HCT116 (cell line): ENCODE data around the gene DMBX1. TPM values are rescaled to one million over a fixed set of nuclear protein-coding genes. Genes with fewer than 3 reads are reported as not detected.

Experiments used
- ATAC-seq: fragments of 200-7000 bp; cut with Tn5 transposase; 2 replicates; pipeline ENCODE4 v1.9.1; 2020; ENCODE audit warnings: mild to moderate bottlenecking, moderate library complexity
- BruUV-seq: library from RNA; stranded (reverse); fragments of 400-500 nt; replicated peaks from 2 replicates; lab custom pipeline; 2021; lab: Mats Ljungman, UMichigan
- CTCF ChIA-PET: fragments of 300-600 bp; sonication (Branson Sonifier 250); formaldehyde crosslinking; loops from one replicate; lab custom pipeline; 2021; ENCODE audit warnings: antibody characterized with exemption; lab: Charles Lee
- POLR2A ChIA-PET: fragments of 300-600, 350-600 bp; sonication (Branson Sonifier 250); formaldehyde crosslinking; loops from one replicate; lab custom pipeline; 2021; ENCODE audit warnings: antibody characterized with exemption; lab: Charles Lee
- RAD21 ChIA-PET, 2 experiments: fragments of 300-600 bp; sonication (Branson Sonifier 250); formaldehyde crosslinking; loops; one replicate each; lab custom pipeline; 2023; ENCODE audit warnings: low total read pairs in 2 of 2; ENCODE audit not compliant: uncharacterized antibody in 2 of 2, unreplicated experiment in 2 of 2, low non-redundant PET in 1 of 2; lab: Charles Lee
- DNase-seq: peaks from one replicate; pipeline ENCODE4 v3.0.0-alpha.2; 2010; ENCODE audit warnings: low read depth, low spot score
- H2AFZ ChIP-seq: fragments of 200-600 bp; shearing (Covaris generic), sonication (generic); 2 replicates; pipeline ENCODE4 v1.6.1; 2017; ENCODE audit warnings: low read depth, mixed run types, mixed read lengths, antibody characterized with exemption, low read length; ENCODE audit not compliant: poor library complexity, severe bottlenecking
- H3K27ac ChIP-seq: 2 replicates; pipeline ENCODE4 v1.5.1; 2012; ENCODE audit warnings: low read depth, low read length
- H3K27me3 ChIP-seq: fragments of 200-600 bp; sonication (generic); 2 replicates; pipeline ENCODE4 v1.6.1; 2016; ENCODE audit warnings: mixed run types, low read length, mixed read lengths; ENCODE audit not compliant: insufficient read depth
- H3K36me3 ChIP-seq, 2 experiments: fragments of 200-500 bp in 1 of 2; fragments of 200-600 bp in 1 of 2; sonication (Bioruptor generic) in 1 of 2; sonication (generic) in 1 of 2; 2 replicates each; pipeline versions ENCODE4 v1.5.1 to v1.6.1; 2014 to 2016; ENCODE audit warnings: low read length in 2 of 2, inconsistent platforms in 1 of 2, mixed read lengths in 1 of 2, mixed run types in 1 of 2; ENCODE audit not compliant: insufficient read depth in 2 of 2, control insufficient read depth in 1 of 2
- H3K4me1 ChIP-seq, 2 experiments: fragments of 200-600 bp in 1 of 2; sonication (generic) in 1 of 2; 2 replicates each; pipeline versions ENCODE4 v1.5.1 to v1.6.1; 2012 to 2017; ENCODE audit warnings: low read length in 2 of 2, inconsistent platforms in 1 of 2, mild to moderate bottlenecking in 1 of 2, mixed read lengths in 1 of 2, mixed run types in 1 of 2, moderate library complexity in 1 of 2; ENCODE audit not compliant: insufficient read depth in 2 of 2, control insufficient read depth in 1 of 2
- H3K4me2 ChIP-seq: fragments of 200-600 bp; sonication (generic); 2 replicates; pipeline ENCODE4 v1.6.1; 2017; ENCODE audit warnings: mixed run types, low read length, mixed read lengths
- H3K4me3 ChIP-seq, 2 experiments: fragments of 200-600 bp in 1 of 2; sonication (generic) in 1 of 2; replicated peaks in 1 of 2; 2 replicates each; pipeline ENCODE4 v1.5.1; 2011 to 2016; ENCODE audit warnings: low read length in 2 of 2, control low read depth in 1 of 2, low read depth in 1 of 2, mild to moderate bottlenecking in 1 of 2, mixed read lengths in 1 of 2, mixed run types in 1 of 2
- H3K79me2 ChIP-seq: fragments of 200-600 bp; sonication (generic); 2 replicates; pipeline ENCODE4 v1.6.1; 2017; ENCODE audit warnings: mild to moderate bottlenecking, mixed run types, low read length, moderate library complexity, mixed read lengths; ENCODE audit not compliant: insufficient read depth
- H3K9ac ChIP-seq: fragments of 200-600 bp; sonication (generic); 2 replicates; pipeline ENCODE4 v1.6.1; 2016; ENCODE audit warnings: low read length, mixed read lengths
- H3K9me2 ChIP-seq: fragments of 200-600 bp; sonication (generic), shearing (Covaris generic); 2 replicates; pipeline ENCODE4 v1.6.1; 2017; ENCODE audit warnings: mixed run types, mild to moderate bottlenecking, moderate library complexity; ENCODE audit not compliant: insufficient read depth
- H3K9me3 ChIP-seq, 2 experiments: fragments of 200-500 bp in 1 of 2; fragments of 200-600 bp in 1 of 2; sonication (Bioruptor generic) in 1 of 2; sonication (generic) in 1 of 2; 2 replicates each; pipeline ENCODE4 v1.6.1; 2014 to 2017; ENCODE audit warnings: low read length in 2 of 2, mixed read lengths in 2 of 2, inconsistent platforms in 1 of 2, low read depth in 1 of 2, mild to moderate bottlenecking in 1 of 2, mixed run types in 1 of 2, moderate library complexity in 1 of 2; ENCODE audit not compliant: control insufficient read depth in 1 of 2, insufficient read depth in 1 of 2
- H4K20me1 ChIP-seq: fragments of 200-600 bp; sonication (generic), shearing (Covaris generic); 2 replicates; pipeline ENCODE4 v1.6.1; 2017; ENCODE audit warnings: mixed run types, mild to moderate bottlenecking, moderate library complexity; ENCODE audit not compliant: insufficient read depth
- ELF1 ChIP-seq: IDR thresholded peaks from 2 replicates; pipeline ENCODE4 v1.6.1; 2012; ENCODE audit warnings: low read depth, borderline replicate concordance
- EZH2phosphoT487 ChIP-seq: fragments of 200-600 bp; IDR thresholded peaks from 2 replicates; pipeline ENCODE4 v1.6.1; 2018; ENCODE audit warnings: antibody characterized with exemption, borderline replicate concordance
- FOSL1 ChIP-seq: IDR thresholded peaks from 2 replicates; pipeline ENCODE4 v1.6.1; 2012; ENCODE audit warnings: low read depth
- JUND ChIP-seq: IDR thresholded peaks from 2 replicates; pipeline ENCODE4 v1.6.1; 2012
- MAX ChIP-seq: IDR thresholded peaks from 2 replicates; pipeline ENCODE4 v1.6.1; 2012
- POLR2AphosphoS5 ChIP-seq: IDR thresholded peaks from 2 replicates; pipeline ENCODE4 v1.6.1; 2011; ENCODE audit warnings: mild to moderate bottlenecking, low read depth, low read length, moderate library complexity
- REST ChIP-seq: IDR thresholded peaks from 2 replicates; pipeline ENCODE4 v1.6.1; 2012; ENCODE audit warnings: low read depth
- SP1 ChIP-seq: IDR thresholded peaks from 2 replicates; pipeline ENCODE4 v1.6.1; 2012; ENCODE audit warnings: low read depth
- TCF7L2 ChIP-seq: IDR thresholded peaks from 2 replicates; pipeline ENCODE4 v1.7.0; 2011; ENCODE audit warnings: borderline replicate concordance, inconsistent platforms; ENCODE audit not compliant: insufficient read depth, insufficient read length; ENCODE audit errors: extremely low read depth
- ZFX ChIP-seq: fragments of 450-650 bp; IDR thresholded peaks from 2 replicates; pipeline ENCODE4 v1.6.1; 2017
- ZNF274 ChIP-seq: fragments of 200-500 bp; sonication (Bioruptor generic); IDR thresholded peaks from 2 replicates; pipeline ENCODE4 v1.6.1; 2014; ENCODE audit warnings: mild to moderate bottlenecking, low read depth, low read length, inconsistent platforms
- intact Hi-C: fragments of 100-400 bp; cut with micrococcal nuclease; formaldehyde crosslinking; loops from 2 replicates; pipeline ENCODE4 v1.10.0; 2022
- total RNA-seq: library from RNA; stranded (reverse); gene quantifications from one replicate; pipeline ENCODE4 v1.2.1, GENCODE V29; 2021; ENCODE audit not compliant: unreplicated experiment
- TF ChIP-seq, protein P1 (sequence below), 3 experiments: fragments of 200-600 bp in 1 of 3; sonication (generic) in 1 of 3; IDR thresholded peaks in 2 of 3; conservative IDR thresholded peaks in 1 of 3; 2 replicates each; pipeline ENCODE4 v1.5.1; 2012 to 2017; ENCODE audit warnings: low read depth in 2 of 3, low read length in 2 of 3, antibody characterized with exemption in 1 of 3, borderline replicate concordance in 1 of 3, control low read depth in 1 of 3, mild to moderate bottlenecking in 1 of 3, mixed read lengths in 1 of 3, mixed run types in 1 of 3, moderate library complexity in 1 of 3; ENCODE audit not compliant: insufficient read depth in 1 of 3
- TF ChIP-seq, protein P2 (sequence below): IDR thresholded peaks from 2 replicates; pipeline ENCODE4 v1.6.1; 2012

Gene DMBX1
- total RNA-seq, 1 experiment from 2014 or later: 4.3 TPM

GRCh38 chr1:46510998-46511365, 21.3 kb downstream of the DMBX1 start:
- BruUV-seq: no TSS peak
- TF ChIP-seq ZNF274 (no peak), JUND (no peak), FOSL1 (no peak), ZFX (no peak), MAX (no peak), POLR2AphosphoS5 (no peak), SP1 (no peak), REST (no peak), TCF7L2 (no peak), EZH2phosphoT487 (no peak), ELF1 (no peak)
- TF ChIP-seq, protein P1, sequence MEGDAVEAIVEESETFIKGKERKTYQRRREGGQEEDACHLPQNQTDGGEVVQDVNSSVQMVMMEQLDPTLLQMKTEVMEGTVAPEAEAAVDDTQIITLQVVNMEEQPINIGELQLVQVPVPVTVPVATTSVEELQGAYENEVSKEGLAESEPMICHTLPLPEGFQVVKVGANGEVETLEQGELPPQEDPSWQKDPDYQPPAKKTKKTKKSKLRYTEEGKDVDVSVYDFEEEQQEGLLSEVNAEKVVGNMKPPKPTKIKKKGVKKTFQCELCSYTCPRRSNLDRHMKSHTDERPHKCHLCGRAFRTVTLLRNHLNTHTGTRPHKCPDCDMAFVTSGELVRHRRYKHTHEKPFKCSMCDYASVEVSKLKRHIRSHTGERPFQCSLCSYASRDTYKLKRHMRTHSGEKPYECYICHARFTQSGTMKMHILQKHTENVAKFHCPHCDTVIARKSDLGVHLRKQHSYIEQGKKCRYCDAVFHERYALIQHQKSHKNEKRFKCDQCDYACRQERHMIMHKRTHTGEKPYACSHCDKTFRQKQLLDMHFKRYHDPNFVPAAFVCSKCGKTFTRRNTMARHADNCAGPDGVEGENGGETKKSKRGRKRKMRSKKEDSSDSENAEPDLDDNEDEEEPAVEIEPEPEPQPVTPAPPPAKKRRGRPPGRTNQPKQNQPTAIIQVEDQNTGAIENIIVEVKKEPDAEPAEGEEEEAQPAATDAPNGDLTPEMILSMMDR (IDR thresholded peaks at IDR 0.05 in 2 of 3, conservative IDR thresholded peaks at IDR 0.05 in 1 of 3; ENCODE audit: borderline replicate concordance in 1 of 3, insufficient read depth in 1 of 3, low read depth in 2 of 3, low read length in 2 of 3): no peak
- TF ChIP-seq, protein P2, sequence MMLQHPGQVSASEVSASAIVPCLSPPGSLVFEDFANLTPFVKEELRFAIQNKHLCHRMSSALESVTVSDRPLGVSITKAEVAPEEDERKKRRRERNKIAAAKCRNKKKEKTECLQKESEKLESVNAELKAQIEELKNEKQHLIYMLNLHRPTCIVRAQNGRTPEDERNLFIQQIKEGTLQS: no peak
- H3K36me3 ChIP-seq: no peaks in the 10 kb centered on the region
- ChIA-PET POLR2A (no interaction called here), RAD21 (interaction anchor here in 1 of 2 experiments (0.6 kb wide), 1 partner anchor 18 kb away, joined by 4 read pairs; no protein-coding TSS in a partner anchor), CTCF (no interaction called here)
- intact Hi-C loops: no loop called here
- no peaks in the 10 kb centered on the region for H3K9me2 ChIP-seq
- H3K9ac ChIP-seq: no peak overlapping the region
- no peak overlapping the region for H3K4me3 ChIP-seq
- no peak for ATAC-seq
- no peak overlapping the region for H3K4me2 ChIP-seq
- H3K4me1 ChIP-seq: peaks cover 0 to 3% of the 10 kb centered on the region in 2 experiments; a peak in 1 of 4 replicates
- H4K20me1 ChIP-seq: no peaks in the 10 kb centered on the region
- no peaks in the 10 kb centered on the region for H3K9me3 ChIP-seq
- H3K27me3 ChIP-seq: no peaks in the 10 kb centered on the region
- DNase-seq: no peak
- H3K79me2 ChIP-seq: no peaks in the 10 kb centered on the region
- H3K27ac ChIP-seq: no peak overlapping the region
- no peak overlapping the region for H2AFZ ChIP-seq
